Osteoblast (primary cell): ENCODE measurements around the gene SYAP1. TPM values are rescaled to one million over a fixed set of nuclear protein-coding genes. Genes with fewer than 3 reads are reported as not detected.

Experiments
- DNase-seq: peaks from one replicate; pipeline ENCODE4 v3.0.0; 2011; ENCODE audit warnings: low spot score, mixed read lengths; ENCODE audit not compliant: insufficient read length; ENCODE audit errors: missing footprints
- H2AFZ ChIP-seq: 2 replicates; pipeline ENCODE4 v1.6.0; 2011; ENCODE audit warnings: mild to moderate bottlenecking, low read length
- H3K27ac ChIP-seq: 2 replicates; pipeline ENCODE4 v1.5.1; 2011; ENCODE audit warnings: mild to moderate bottlenecking, low read depth, low read length, moderate library complexity
- H3K27me3 ChIP-seq: 2 replicates; pipeline ENCODE4 v1.6.0; 2012; ENCODE audit warnings: mild to moderate bottlenecking, control low read depth, inconsistent platforms, low read length, moderate library complexity; ENCODE audit not compliant: insufficient read depth
- H3K36me3 ChIP-seq: 2 replicates; pipeline ENCODE4 v1.5.1; 2011; ENCODE audit warnings: mild to moderate bottlenecking, low read length, control low read depth, moderate library complexity; ENCODE audit not compliant: insufficient read depth
- H3K4me1 ChIP-seq: 2 replicates; pipeline ENCODE4 v1.5.1; 2011; ENCODE audit warnings: mild to moderate bottlenecking, low read length, control low read depth, moderate library complexity; ENCODE audit not compliant: insufficient read depth
- H3K4me2 ChIP-seq: 2 replicates; pipeline ENCODE4 v1.6.0; 2011; ENCODE audit warnings: mild to moderate bottlenecking, low read length; ENCODE audit not compliant: insufficient read depth
- H3K4me3 ChIP-seq: fragments of 200-600 bp; sonication (generic); 3 replicates; pipeline ENCODE4 v1.5.1; 2012; ENCODE audit warnings: mild to moderate bottlenecking, low read length, inconsistent platforms; ENCODE audit not compliant: insufficient read depth
- H3K79me2 ChIP-seq: 2 replicates; pipeline ENCODE4 v1.6.0; 2012; ENCODE audit warnings: mild to moderate bottlenecking, low read length, control low read depth, inconsistent platforms; ENCODE audit not compliant: insufficient read depth
- H3K9me3 ChIP-seq: 2 replicates; pipeline ENCODE4 v1.5.1; 2011; ENCODE audit warnings: low read depth, low read length, control low read depth
- H4K20me1 ChIP-seq: 2 replicates; pipeline ENCODE4 v1.6.0; 2012; ENCODE audit warnings: mild to moderate bottlenecking, low read length, control low read depth; ENCODE audit not compliant: insufficient read depth
- CTCF ChIP-seq: IDR thresholded peaks from 2 replicates; pipeline ENCODE4 v1.5.1; 2011; ENCODE audit warnings: mild to moderate bottlenecking, low read depth, low read length, moderate library complexity; ENCODE audit errors: extremely low read depth
- total RNA-seq: library from RNA; depleted of rRNA; stranded (reverse); fragments of >200 nt; gene quantifications from 2 replicates; pipeline ENCODE4 v1.2.3, GENCODE V29; 2012

Gene SYAP1
- total RNA-seq, 1 donor: 25.7 TPM

GRCh38 chrX:16739574-16739973 lies 20.2 kb downstream of the SYAP1 start:
- H3K27me3 ChIP-seq: no peaks in the 10 kb centered on the region
- no peak for TF ChIP-seq CTCF
- no peak overlapping the region for H3K4me2 ChIP-seq
- peaks cover 8% of the 10 kb centered on the region for H3K4me1 ChIP-seq
- H3K27ac ChIP-seq: no peak overlapping the region
- peaks cover 6% of the 10 kb centered on the region for H4K20me1 ChIP-seq
- no peak for DNase-seq
- H3K79me2 ChIP-seq: no peaks in the 10 kb centered on the region
- H3K9me3 ChIP-seq: no peaks in the 10 kb centered on the region
- H3K36me3 ChIP-seq: peaks cover 71% of the 10 kb centered on the region
- no peak overlapping the region for H3K4me3 ChIP-seq
- H2AFZ ChIP-seq: no peak overlapping the region

GRCh38 chrX:16743604-16744325 lies 24.4 kb downstream of the SYAP1 start:
- H2AFZ ChIP-seq: no peak overlapping the region
- peak overlapping the region; percentile 35 for H3K27ac ChIP-seq

GRCh38 chrX:16745102-16745501 lies 25.7 kb downstream of the SYAP1 start:
- no peaks in the 10 kb centered on the region for H3K79me2 ChIP-seq
- peaks cover 11% of the 10 kb centered on the region for H4K20me1 ChIP-seq
- H3K27me3 ChIP-seq: no peaks in the 10 kb centered on the region
- TF ChIP-seq CTCF: no peak
- H3K4me3 ChIP-seq: no peak overlapping the region
- no peak for DNase-seq
- H3K27ac ChIP-seq: no peak overlapping the region
- no peaks in the 10 kb centered on the region for H3K9me3 ChIP-seq
- H3K36me3 ChIP-seq: peaks cover 53% of the 10 kb centered on the region
- peaks cover 8% of the 10 kb centered on the region for H3K4me1 ChIP-seq
- no peak overlapping the region for H2AFZ ChIP-seq
- H3K4me2 ChIP-seq: no peak overlapping the region

More at GRCh38 chrX:16743604-16744325, 24.4 kb downstream of the SYAP1 start:
- Histone ChIP-seq H3K27me3 (no peaks in the 10 kb centered on the region), H3K4me3 (no peak overlapping the region), H3K4me1 (peaks cover 8% of the 10 kb centered on the region), H4K20me1 (peaks cover 11% of the 10 kb centered on the region), H3K79me2 (no peaks in the 10 kb centered on the region), H3K9me3 (no peaks in the 10 kb centered on the region), H3K4me2 (peak overlapping the region; percentile 3), H3K36me3 (peaks cover 54% of the 10 kb centered on the region)
- DNase-seq: peak; percentile 76
- TF ChIP-seq CTCF: peak; percentile 65

- H3K27ac ChIP-seq: no peak overlapping the region
- no peak overlapping the region for H2AFZ ChIP-seq
- H3K4me2 ChIP-seq: no peak overlapping the region
- no peak for DNase-seq
- no peaks in the 10 kb centered on the region for H3K79me2 ChIP-seq
- H4K20me1 ChIP-seq: peaks cover 11% of the 10 kb centered on the region
- no peaks in the 10 kb centered on the region for H3K9me3 ChIP-seq
- H3K4me3 ChIP-seq: no peak overlapping the region
- TF ChIP-seq CTCF: no peak
- H3K27me3 ChIP-seq: no peaks in the 10 kb centered on the region
- peaks cover 52% of the 10 kb centered on the region for H3K36me3 ChIP-seq
- H3K4me1 ChIP-seq: peaks cover 8% of the 10 kb centered on the region
These were observed 26.2 kb downstream of the SYAP1 start for GRCh38 chrX:16745659-16746058.
